Heart left ventricle (tissue), 13 donors: ENCODE results near the gene MIPOL1.

Source experiments
- POLR2A ChIP-seq, 2 donors: fragments of 450-650 bp; IDR thresholded peaks; one replicate each; pipeline ENCODE4 v1.6.1; 2017; ENCODE audit warnings: antibody characterized with exemption in 2 of 2, mild to moderate bottlenecking in 2 of 2, moderate library complexity in 2 of 2
- TF ChIP-seq, protein P1 (sequence below), 12 donors: fragments of 200-600 bp; sonication (generic) in 4 of 12; IDR thresholded peaks; one replicate each; pipeline versions ENCODE4 v1.5.0 to v1.8.0; 2018 to 2022; ENCODE audit warnings: antibody characterized with exemption in 12 of 12, mild to moderate bottlenecking in 5 of 12
- donor health status: ischemic (EF 13 %, LVEDD 7.1; RV severe dilation, severe dysfunction).
- donor health status: DM: no; HTN: yes; CAD: no.
- donor health status: DM: no; HTN: no; CAD: no.
- donor health status: ischemic (EF 25% LVEDD 6.9; RV normal size, moderate dysfunction).
- donor health status: ischemic (EF 25% LVEDD 5.7; RV mildly dilated, moderate dysfunction).
- donor health status: ischemic (EF 35%, LVEDD 5.7; RV mildly dilated, moderate dysfunction).
- donor health status: nonischemic (EF 11% LVEDD 7.7; RV severe dilation, severe dysfunction).
- donor health status: DM: yes; HTN: yes; CAD: no.
- donor health status: PGD.
- donor health status: ischemic (EF 29% LVEDD 5.4; RV normal size, mild dysfunction).
- donor health status: nonischemic (EF 23%, LVEDD 6.1; RV moderate dilation, normal function).

DNA sequence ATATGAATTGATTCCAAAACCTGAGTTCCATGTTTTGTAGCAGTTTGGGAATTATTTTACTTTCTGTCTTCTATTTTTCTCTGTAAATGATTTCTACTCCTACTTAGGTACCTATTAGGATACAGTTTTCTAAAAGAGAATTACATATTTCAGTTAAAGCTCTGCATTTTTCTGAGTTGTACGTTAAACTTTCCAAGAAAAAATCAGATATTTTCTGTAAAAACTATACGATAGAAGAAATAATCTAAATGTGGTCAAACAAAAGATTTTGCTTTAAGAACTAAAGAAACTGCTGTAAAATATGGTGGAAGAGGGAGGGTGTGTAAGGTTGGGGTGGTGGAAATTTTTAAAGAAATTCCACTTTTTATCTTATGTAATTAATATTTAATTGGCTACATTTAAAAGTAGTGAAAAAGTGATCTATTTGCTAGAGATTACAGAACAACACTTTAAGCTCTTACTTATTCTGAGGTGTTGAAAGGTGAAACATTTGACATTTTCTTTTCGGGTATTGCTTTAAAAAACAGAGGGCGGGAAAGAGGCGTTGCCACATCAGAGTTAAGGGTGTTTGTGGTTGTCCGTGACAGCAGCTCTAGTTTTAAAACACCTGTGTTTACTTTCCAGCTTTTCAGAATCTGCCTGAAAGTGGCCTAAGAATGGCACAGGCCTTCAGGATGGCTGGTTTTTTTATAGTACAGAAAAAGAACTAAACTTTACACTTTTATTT is 187.3 kb downstream of the MIPOL1 start:
- TF ChIP-seq, protein P1, sequence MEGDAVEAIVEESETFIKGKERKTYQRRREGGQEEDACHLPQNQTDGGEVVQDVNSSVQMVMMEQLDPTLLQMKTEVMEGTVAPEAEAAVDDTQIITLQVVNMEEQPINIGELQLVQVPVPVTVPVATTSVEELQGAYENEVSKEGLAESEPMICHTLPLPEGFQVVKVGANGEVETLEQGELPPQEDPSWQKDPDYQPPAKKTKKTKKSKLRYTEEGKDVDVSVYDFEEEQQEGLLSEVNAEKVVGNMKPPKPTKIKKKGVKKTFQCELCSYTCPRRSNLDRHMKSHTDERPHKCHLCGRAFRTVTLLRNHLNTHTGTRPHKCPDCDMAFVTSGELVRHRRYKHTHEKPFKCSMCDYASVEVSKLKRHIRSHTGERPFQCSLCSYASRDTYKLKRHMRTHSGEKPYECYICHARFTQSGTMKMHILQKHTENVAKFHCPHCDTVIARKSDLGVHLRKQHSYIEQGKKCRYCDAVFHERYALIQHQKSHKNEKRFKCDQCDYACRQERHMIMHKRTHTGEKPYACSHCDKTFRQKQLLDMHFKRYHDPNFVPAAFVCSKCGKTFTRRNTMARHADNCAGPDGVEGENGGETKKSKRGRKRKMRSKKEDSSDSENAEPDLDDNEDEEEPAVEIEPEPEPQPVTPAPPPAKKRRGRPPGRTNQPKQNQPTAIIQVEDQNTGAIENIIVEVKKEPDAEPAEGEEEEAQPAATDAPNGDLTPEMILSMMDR (IDR thresholded peaks at IDR 0.05) = no peak
- no peak for TF ChIP-seq POLR2A (IDR thresholded peaks at IDR 0.05)
